Neural crest cell (in vitro differentiated cells): Measurements from ENCODE around the gene KRTAP3-2. TPM values are rescaled to one million over a fixed set of nuclear protein-coding genes. Genes with fewer than 3 reads are reported as not detected.

Source experiments
- DNase-seq: peaks from one replicate; pipeline ENCODE4 v3.0.0; 2021; ENCODE audit warnings: low read depth, mixed read lengths, low spot score
- H3K27ac Mint-ChIP-seq: one replicate; pipeline ENCODE4 v1.8.0; 2021; ENCODE audit warnings: mild to moderate bottlenecking, mixed read lengths; ENCODE audit not compliant: unreplicated experiment
- H3K27me3 Mint-ChIP-seq: 2 replicates; pipeline ENCODE4 v1.8.0; 2021; ENCODE audit warnings: low read depth, mild to moderate bottlenecking, mixed read lengths
- H3K36me3 Mint-ChIP-seq: 2 replicates; pipeline ENCODE4 v1.8.0; 2021; ENCODE audit warnings: low read depth, mild to moderate bottlenecking, mixed read lengths
- H3K4me1 Mint-ChIP-seq: 2 replicates; pipeline ENCODE4 v1.8.0; 2021; ENCODE audit warnings: mixed read lengths
- H3K4me3 Mint-ChIP-seq: one replicate; pipeline ENCODE4 v1.8.0; 2021; ENCODE audit warnings: mild to moderate bottlenecking, mixed read lengths
- H3K9me3 Mint-ChIP-seq: 2 replicates; pipeline ENCODE4 v1.8.0; 2021; ENCODE audit warnings: mixed read lengths
- CTCF ChIP-seq: fragments of 200-600 bp; sonication (generic); conservative IDR thresholded peaks from 2 replicates; pipeline ENCODE4 v1.5.0; 2021; ENCODE audit warnings: antibody characterized with exemption, mild to moderate bottlenecking
- total RNA-seq: library from RNA; stranded (reverse); gene quantifications from 2 replicates; pipeline ENCODE4 v1.2.1, GENCODE V29; 2021

KRTAP3-2 gene
- total RNA-seq, 1 donor from 2014 or later = not detected

DNA sequence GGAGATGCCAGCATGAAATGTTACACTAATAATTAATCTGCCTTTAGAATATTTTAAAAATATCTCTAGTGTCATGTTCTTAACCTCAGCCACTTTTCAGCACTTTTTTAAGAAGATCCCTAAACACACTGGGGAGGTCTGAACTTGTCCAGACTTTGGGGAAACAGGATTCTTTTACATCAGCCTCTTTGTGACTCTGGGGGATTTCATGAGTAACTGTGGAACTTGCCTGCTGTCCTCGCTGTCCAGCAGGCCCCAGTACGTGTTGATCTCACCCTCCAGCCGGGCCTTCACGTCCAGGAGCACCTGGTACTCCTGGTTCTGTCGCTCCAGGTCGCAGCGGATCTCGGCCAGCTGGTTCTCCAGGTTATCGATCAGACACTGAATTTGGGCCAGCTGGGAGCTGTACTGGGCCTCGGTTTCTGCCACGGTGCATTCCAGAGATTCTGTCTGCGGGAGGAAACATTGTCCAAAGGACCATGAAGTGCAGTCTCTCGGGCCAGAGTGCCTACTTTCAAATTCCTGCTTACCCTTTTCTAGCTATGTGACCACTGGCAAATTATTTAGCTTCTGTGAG, 21.0 kb downstream of the KRTAP3-2 start:
- DNase-seq = no peak
- H3K27me3 Mint-ChIP-seq = peaks cover 9% of the 10 kb centered on the region
- H3K4me3 Mint-ChIP-seq = no peak overlapping the region
- H3K4me1 Mint-ChIP-seq = peaks cover 9% of the 10 kb centered on the region
- no peaks in the 10 kb centered on the region for H3K36me3 Mint-ChIP-seq
- no peak for TF ChIP-seq CTCF
- no peaks in the 10 kb centered on the region for H3K9me3 Mint-ChIP-seq
- H3K27ac Mint-ChIP-seq = no peak overlapping the region

DNA sequence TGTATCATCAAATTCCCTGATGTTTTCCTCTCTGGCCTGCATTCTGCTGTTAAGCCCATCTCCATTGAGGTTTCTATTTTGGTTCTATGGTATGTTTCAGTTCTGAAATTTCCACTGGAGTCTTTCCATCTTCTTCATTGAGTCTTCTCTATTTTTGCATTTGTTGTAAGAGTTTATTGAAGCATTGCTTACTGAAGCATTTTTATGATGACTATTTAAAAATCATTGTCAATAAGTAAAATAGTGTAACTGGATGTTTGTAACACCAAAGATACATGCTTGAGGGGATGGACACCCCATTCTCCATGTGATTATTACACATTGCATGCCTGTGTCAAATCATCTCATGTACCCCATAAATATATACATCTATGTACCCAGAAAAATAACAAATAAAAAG, 24.2 kb downstream of the KRTAP3-2 start:
- Mint-ChIP-seq H3K9me3 (no peaks in the 10 kb centered on the region), H3K36me3 (no peaks in the 10 kb centered on the region), H3K4me3 (no peak overlapping the region), H3K27ac (no peak overlapping the region), H3K27me3 (peaks cover 7% of the 10 kb centered on the region), H3K4me1 (peaks cover 3% of the 10 kb centered on the region)
- DNase-seq = no peak
- TF ChIP-seq CTCF = no peak

DNA sequence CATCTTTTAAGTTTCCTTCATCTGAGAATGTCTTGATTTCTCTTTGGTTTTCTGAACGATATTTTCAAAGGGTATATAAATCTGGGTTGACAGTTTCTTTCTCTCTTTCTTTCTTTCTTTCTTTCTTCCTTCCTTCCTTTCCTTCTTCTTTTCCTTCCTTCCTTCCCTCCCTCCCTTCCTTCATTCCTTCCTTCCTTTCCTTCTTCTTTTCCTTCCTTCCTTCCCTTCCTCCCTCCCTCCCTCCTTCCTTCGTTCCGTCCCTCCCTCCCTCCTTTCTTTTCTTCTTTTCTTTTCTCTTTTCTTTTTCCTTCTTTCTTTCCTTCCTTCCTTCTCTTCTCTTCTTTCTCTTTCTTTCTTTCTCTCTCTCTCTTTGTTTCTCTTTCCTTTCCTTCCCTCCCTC, 25.3 kb downstream of the KRTAP3-2 start:
- H3K4me1 Mint-ChIP-seq = peaks cover under 1% of the 10 kb centered on the region
- H3K36me3 Mint-ChIP-seq = no peaks in the 10 kb centered on the region
- DNase-seq = no peak
- H3K27me3 Mint-ChIP-seq = peaks cover 4% of the 10 kb centered on the region
- H3K4me3 Mint-ChIP-seq = no peak overlapping the region
- TF ChIP-seq CTCF = no peak
- H3K9me3 Mint-ChIP-seq = no peaks in the 10 kb centered on the region
- no peak overlapping the region for H3K27ac Mint-ChIP-seq

DNA sequence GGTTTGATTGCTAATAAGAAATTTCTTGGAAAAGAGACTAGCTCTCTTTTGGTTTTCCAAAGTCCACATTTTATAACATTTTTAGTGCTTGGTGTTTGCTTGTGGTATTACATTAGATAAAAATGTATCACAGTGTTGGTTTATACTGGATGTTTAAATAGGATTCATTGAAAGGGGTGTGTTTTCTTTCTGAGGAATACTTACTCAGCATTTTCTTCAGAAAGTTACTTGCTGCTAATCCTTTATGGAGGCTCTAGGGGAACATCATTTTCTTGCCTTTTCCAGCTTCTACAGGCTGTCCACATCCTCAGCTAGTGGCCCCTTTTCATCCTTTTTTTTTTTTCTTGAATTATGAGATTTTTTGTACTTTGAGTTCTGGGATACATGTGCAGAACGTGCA, 32.1 kb downstream of the KRTAP3-2 start:
- Mint-ChIP-seq H3K9me3 (peaks cover 3% of the 10 kb centered on the region), H3K27me3 (peaks cover 8% of the 10 kb centered on the region), H3K4me3 (no peak overlapping the region), H3K36me3 (no peaks in the 10 kb centered on the region), H3K27ac (no peak overlapping the region), H3K4me1 (no peaks in the 10 kb centered on the region)
- no peak for DNase-seq
- no peak for TF ChIP-seq CTCF

DNA sequence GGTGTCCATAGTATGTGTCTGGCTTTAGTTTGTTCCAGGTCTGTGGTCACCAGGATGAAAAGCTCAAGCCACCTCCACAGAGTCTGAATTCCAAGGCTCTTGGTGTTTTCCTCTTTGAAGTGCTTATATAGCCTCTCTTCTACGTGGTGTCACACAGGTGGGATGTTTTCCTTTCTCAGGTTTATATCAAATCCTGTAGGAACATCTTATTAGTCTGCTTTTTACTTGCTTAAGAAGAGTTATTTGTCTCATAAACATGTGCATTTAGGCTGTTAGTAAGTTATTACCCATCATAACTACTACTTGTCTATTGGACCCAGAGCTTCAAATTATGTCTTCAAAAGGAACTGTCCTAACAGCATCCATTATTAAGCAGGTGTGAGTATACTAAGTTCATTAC, 32.9 kb downstream of the KRTAP3-2 start, which contains the start of gene KRT39:
Gene KRT39 (minus strand): TSS at position 101 of the 400 bp plus-strand sequence. CDS start 92 bp downstream, at position 9.
- Mint-ChIP-seq H3K4me3 (no peak within 1 kb of the TSS), H3K36me3 (no peaks in the 10 kb centered on the region), H3K27ac (no peak within 1 kb of the TSS), H3K9me3 (peaks cover 3% of the 10 kb centered on the region), H3K27me3 (peaks cover 8% of the 10 kb centered on the region), H3K4me1 (no peaks in the 10 kb centered on the region)
- no peak for DNase-seq
- TF ChIP-seq CTCF = no peak

DNA sequence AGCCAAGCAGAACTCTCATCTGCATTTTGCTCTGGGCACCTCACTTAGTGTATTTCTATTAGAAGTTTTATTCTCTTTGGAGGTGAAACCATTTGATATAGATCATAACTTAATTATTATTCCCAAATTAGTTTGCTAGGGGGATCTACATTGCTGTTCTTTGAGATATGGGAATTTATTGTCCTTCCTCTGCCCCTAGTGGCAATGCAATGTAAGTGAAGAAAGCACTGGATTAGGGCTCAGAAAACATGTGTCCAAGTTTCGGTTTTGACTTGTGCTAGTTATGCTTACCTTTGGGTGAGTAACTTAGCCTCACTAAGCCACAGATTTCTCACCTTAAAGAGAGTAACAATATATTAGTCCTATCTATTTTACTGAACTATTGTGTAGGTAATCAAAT, 35.9 kb downstream of the KRTAP3-2 start:
- no peaks in the 10 kb centered on the region for H3K36me3 Mint-ChIP-seq
- DNase-seq = no peak
- H3K4me1 Mint-ChIP-seq = no peaks in the 10 kb centered on the region
- H3K27ac Mint-ChIP-seq = no peak overlapping the region
- H3K9me3 Mint-ChIP-seq = peaks cover 3% of the 10 kb centered on the region
- H3K27me3 Mint-ChIP-seq = peaks cover 8% of the 10 kb centered on the region
- no peak overlapping the region for H3K4me3 Mint-ChIP-seq
- peak; percentile 65 for TF ChIP-seq CTCF
